ENCODE measurements around the gene CABP4.
A peak's percentile ranks its signal among the peaks of the same experiment; 100 is the strongest.
"Not testable (repeated sequence)": the region's sequence is repeated elsewhere in the genome, so short reads cannot be mapped to it uniquely, and the experiment has no call there.

Gene CABP4

DNA sequence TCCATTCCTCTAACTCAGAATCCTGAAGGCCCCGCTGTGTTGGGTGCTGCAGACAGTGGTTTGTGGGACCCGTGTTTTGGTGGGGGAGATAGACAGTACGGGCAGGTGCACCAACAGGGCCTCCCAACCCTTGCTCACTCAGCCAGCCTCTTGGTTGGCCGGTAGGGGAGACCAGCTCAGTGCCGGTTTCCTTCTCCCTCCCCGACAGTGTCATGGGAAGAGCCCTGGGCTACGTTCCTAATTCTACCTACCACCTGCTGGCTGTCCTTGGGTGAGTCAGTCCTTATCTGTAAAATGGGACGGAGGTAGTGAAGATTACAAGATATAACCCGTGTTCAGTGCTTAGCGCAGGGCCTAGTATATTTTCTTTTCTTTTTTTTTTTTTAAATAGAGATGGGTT is 8.0 kb downstream of the CABP4 start:
- H3K4me3 ChIP-seq (replicated peaks in 1 of 2; ENCODE audit: low read depth in 2 of 2, low read length in 2 of 2), result no peak overlapping the region
- no peak for DNase-seq (ENCODE audit: low read depth in 2 of 2)
- TF ChIP-seq, protein P1, sequence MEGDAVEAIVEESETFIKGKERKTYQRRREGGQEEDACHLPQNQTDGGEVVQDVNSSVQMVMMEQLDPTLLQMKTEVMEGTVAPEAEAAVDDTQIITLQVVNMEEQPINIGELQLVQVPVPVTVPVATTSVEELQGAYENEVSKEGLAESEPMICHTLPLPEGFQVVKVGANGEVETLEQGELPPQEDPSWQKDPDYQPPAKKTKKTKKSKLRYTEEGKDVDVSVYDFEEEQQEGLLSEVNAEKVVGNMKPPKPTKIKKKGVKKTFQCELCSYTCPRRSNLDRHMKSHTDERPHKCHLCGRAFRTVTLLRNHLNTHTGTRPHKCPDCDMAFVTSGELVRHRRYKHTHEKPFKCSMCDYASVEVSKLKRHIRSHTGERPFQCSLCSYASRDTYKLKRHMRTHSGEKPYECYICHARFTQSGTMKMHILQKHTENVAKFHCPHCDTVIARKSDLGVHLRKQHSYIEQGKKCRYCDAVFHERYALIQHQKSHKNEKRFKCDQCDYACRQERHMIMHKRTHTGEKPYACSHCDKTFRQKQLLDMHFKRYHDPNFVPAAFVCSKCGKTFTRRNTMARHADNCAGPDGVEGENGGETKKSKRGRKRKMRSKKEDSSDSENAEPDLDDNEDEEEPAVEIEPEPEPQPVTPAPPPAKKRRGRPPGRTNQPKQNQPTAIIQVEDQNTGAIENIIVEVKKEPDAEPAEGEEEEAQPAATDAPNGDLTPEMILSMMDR (IDR thresholded peaks at IDR 0.05; ENCODE audit: low read depth, low read length), result no peak

DNA sequence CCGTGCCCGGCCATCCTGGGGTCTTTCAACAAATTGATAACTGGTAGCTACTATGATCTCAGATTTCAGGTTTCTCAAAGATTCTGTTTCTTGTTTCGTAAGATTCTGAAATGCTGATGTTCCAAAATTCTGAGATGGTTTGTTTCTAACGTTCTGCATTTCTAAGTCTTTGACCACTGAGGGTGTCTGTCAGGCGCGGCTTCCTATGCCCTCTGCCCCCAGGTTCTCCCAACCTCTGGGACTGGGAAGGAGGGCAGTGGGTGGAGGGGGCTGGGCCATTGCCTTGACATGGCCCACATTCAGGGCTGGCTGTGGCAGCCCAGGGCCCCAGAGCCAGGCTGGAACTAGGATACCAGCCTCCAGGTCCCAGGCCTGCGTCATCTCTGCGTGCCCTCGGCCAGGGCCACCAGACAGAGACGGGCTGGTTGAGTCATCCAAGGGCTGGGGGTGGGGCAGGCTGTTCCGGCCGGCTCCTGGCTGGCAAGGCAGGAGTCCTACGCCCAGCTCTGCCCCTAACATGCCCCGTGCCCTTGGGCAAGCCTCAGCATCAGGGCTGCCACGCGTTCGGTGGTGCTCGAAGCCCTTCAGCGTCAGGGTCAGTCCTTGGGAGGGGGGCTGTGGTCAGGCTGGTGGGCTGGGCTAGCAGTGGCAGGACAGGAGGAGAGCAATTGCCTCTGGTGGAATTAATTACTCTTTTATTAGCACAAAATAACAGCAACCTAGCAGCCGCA is 8.7 kb downstream of the CABP4 start:
- TF ChIP-seq, protein P1 (IDR thresholded peaks at IDR 0.05; ENCODE audit: low read depth, low read length), result no peak
- H3K4me3 ChIP-seq (replicated peaks in 1 of 2; ENCODE audit: low read depth in 2 of 2, low read length in 2 of 2), result peak overlapping the region; percentile 15 to 42

DNA sequence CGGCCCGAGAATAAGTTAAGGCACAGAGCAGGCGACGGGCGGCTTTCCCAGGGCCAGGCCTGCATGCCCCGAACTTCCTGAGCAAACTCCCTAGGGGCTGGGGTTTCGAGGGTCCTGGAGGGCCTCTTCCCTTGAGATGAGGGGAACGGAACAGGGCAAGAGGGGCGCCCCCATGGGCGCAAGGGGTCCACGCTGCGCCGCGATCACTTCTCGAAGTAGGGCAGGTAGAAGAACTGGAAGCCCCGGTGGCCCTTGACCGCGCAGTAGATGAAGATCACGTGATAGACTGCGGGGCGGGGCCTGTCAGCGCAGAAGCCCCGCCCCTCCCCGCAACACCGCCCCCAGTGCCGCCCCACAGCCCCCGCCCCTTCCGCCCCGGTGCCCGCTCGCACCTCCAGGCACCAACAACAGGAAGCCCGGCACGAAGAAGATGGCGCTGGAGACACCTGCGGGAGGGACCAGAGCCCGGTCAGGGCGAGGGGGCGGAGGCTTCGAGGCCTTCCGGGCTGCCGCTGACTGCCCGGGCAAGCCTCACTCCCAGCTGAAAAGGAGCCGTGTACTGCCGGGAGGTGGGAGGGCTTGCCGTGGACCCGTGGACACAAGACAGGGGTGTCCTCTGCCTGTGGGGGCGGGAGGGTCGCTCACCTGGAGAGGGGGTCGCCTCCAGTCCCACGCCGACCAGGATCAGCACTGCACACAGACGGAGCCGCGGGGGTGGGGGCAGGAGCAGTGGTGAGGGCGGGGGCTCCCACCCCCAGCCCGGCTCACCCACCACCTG is 9.4 kb downstream of the CABP4 start:
- H3K4me3 ChIP-seq (replicated peaks in 1 of 2; ENCODE audit: low read depth in 2 of 2, low read length in 2 of 2), result peak overlapping the region; percentile 56
- DNase-seq (ENCODE audit: low read depth in 2 of 2), result peak; percentile 61 to 68
- TF ChIP-seq, protein P1 (IDR thresholded peaks at IDR 0.05; ENCODE audit: low read depth, low read length), result no peak

More for the DNA sequence above, 8.7 kb downstream of the CABP4 start:
- peak in 1 of 2 donors; percentile 62 for DNase-seq (ENCODE audit: low read depth in 2 of 2)

DNA sequence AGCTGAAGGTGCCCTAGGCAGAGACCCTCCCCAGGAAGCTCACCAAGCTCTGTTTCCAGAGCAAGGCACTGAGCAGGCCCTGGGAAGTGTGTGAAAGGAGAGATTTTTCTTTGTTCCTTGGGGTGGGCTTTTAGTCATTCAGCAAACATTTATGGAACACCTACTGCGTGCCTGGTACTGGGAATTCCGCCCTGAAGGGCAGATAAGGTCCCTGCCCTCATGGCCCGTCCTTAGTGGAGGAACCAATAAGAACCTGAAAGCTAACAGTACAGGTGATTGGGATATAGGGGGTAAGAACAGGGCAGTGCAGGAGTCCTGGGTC is 10.0 kb downstream of the CABP4 start:
- TF ChIP-seq, protein P1 (IDR thresholded peaks at IDR 0.05; ENCODE audit: low read depth, low read length), result no peak
- peak overlapping the region; percentile 56 for H3K4me3 ChIP-seq (replicated peaks in 1 of 2; ENCODE audit: low read depth in 2 of 2, low read length in 2 of 2)
- no peak for DNase-seq (ENCODE audit: low read depth in 2 of 2)

DNA sequence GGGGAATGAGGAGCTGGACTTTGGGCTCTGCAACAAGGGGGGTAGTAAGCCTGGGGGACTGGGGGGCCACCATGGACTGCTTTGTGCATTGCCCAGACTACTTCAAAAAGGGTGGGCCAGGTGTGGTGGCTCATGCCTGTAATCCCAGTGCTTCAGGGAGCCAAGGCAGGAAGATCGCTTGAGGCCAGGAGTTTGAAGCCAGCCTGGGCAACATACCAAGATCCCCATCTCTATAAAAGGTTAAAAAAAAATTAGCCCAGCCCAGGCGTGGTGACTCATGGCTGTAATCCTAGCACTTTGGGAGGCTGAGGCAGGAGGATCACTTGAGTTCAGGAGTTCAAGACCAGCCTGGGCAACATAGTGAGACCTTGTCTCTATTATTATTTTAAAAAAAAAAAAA is 10.4 kb downstream of the CABP4 start:
- not testable (repeated sequence) for H3K4me3 ChIP-seq (replicated peaks in 1 of 2; ENCODE audit: low read depth in 2 of 2, low read length in 2 of 2)
- peak; percentile 20 to 38 for DNase-seq (ENCODE audit: low read depth in 2 of 2)

DNA sequence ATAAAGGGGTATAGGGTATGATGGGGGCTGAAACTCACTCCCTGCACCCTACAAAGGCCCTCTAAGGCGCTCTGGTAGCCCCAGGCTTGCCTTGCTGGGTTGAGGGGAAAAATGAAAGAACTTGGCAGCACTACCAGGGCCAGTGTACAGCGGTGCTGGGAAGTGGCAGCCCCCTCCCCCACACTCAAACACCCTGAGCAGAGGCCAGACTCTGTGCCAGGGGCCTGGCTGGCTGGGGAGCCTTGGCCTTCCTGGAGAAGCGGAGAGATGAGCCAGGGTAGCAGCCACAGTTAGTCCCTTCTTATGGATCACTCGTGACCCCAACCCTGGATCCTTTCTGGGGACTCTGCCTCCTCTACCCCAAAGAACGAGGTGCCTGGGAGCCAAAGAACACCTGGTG is 11.2 kb downstream of the CABP4 start:
- no peak for DNase-seq (ENCODE audit: low read depth in 2 of 2)
- H3K4me3 ChIP-seq (replicated peaks in 1 of 2; ENCODE audit: low read depth in 2 of 2, low read length in 2 of 2), result no peak overlapping the region
- TF ChIP-seq, protein P1 (IDR thresholded peaks at IDR 0.05; ENCODE audit: low read depth, low read length), result no peak

DNA sequence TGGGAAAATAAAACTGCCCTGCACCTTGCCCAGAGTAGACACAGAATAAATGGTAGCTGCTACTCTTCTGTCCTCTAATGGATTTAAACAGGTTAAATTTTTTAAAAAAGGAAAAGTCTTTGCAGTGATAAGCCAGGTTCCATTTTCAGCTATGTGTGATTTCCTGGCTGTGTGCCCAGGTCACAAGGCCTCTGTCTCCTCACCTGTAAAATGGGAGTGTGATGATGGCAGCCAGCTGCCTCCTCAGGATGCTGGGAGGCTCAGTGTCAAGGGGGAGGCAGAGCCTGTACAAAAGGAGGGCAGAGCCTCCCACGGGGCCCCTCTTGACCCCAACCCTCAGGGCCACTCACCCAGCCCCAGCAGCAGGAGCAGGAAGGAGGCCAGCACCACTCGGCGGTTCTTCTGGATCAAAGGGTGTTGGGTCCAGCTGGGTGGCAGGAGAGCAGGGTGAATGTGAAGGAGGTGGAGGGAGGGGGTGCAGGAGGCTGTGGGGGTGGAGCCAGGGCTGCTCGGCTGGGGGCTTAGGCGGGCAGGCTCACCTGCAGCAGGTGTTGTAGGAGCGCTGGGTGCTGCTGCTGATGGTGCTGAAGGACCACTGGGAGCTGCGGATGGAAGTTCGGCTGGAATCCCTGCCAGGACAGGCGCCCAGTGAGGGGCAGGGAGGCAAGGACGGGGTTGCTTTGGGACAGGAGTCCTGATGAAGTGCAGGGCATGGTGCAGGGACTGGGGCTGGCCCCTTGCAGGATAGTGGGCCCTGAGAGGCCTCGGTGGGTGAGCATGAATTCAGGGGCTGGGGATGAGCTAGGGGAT is 12.0 kb downstream of the CABP4 start:
- H3K4me3 ChIP-seq (replicated peaks in 1 of 2; ENCODE audit: low read depth in 2 of 2, low read length in 2 of 2), result no peak overlapping the region
- TF ChIP-seq, protein P1 (IDR thresholded peaks at IDR 0.05; ENCODE audit: low read depth, low read length), result no peak
- DNase-seq (ENCODE audit: low read depth in 2 of 2), result no peak

All from cardiac fibroblast (primary cell).